PFSK-1 (cell line): ENCODE results near the gene ST6GALNAC3.

Experiments used
- FOXP2 ChIP-seq: optimal IDR thresholded peaks from 2 replicates; pipeline ENCODE3; 2011; ENCODE audit warnings: borderline replicate concordance, control low read depth, inconsistent platforms; ENCODE audit not compliant: insufficient read depth; ENCODE audit errors: extremely low read length, extremely low read depth
- POLR2AphosphoS5 ChIP-seq: IDR thresholded peaks from 2 replicates; pipeline ENCODE4 v1.6.1; 2012; ENCODE audit warnings: low read depth, mild to moderate bottlenecking, control low read depth, low read length, moderate library complexity
- SIN3A ChIP-seq: IDR thresholded peaks from 2 replicates; pipeline ENCODE4 v1.6.1; 2012; ENCODE audit warnings: mild to moderate bottlenecking, low read length, moderate library complexity, borderline replicate concordance; ENCODE audit not compliant: insufficient read depth
- TAF1 ChIP-seq: IDR thresholded peaks from 2 replicates; pipeline ENCODE4 v1.6.1; 2012; ENCODE audit warnings: low read length, control low read depth, borderline replicate concordance; ENCODE audit not compliant: insufficient read depth
- TF ChIP-seq, protein P1 (sequence below), 2 experiments: IDR thresholded peaks; 2 replicates each; pipeline versions ENCODE4 v1.6.1 to v1.8.0; 2011 to 2012; ENCODE audit warnings: low read depth in 2 of 2, low read length in 2 of 2, control low read depth in 1 of 2, inconsistent platforms in 1 of 2, mild to moderate bottlenecking in 1 of 2, moderate library complexity in 1 of 2; ENCODE audit not compliant: insufficient read depth in 1 of 2

DNA sequence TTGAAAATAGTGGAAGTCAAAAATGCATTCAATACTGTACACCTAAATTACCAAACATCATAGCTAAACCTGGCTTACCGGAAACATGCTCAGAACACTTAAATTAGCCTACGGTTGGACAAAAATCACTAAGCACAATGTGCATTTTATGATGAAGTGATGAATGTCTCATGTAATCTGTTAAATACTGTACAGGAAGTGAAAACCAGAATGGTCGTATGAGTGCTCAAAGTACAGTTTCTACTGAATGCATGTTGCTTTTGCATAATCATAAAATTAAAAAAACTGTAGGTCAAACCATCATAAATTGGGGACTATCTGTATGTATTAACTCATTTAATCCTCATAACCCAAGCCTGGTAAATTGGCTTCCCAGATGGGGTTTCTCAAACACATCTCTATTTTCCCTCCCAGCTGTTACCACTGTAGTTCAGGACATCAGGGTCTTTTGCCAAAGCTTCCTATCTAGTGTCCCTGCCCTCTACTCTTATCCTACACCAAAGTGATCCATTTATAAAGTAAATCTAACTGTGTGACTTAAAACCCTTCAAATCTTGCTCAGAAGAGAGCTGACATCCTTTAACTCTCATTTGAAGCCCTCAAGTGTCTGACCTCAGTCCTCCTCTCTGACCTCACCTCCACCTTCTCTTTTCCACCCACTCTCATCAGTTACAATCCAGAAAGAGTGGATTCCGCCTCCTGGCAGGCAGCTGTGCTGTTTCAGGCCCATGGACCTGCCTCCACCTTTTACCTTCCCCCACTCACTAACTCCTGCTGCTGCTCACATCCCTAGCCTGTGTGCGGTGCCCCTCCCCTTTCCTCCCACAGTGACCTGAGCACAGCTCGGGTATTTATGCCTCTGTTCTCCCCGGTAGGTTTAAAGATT, 436.4 kb downstream of the ST6GALNAC3 start:
- TF ChIP-seq POLR2AphosphoS5 = no peak
- TF ChIP-seq, protein P1, sequence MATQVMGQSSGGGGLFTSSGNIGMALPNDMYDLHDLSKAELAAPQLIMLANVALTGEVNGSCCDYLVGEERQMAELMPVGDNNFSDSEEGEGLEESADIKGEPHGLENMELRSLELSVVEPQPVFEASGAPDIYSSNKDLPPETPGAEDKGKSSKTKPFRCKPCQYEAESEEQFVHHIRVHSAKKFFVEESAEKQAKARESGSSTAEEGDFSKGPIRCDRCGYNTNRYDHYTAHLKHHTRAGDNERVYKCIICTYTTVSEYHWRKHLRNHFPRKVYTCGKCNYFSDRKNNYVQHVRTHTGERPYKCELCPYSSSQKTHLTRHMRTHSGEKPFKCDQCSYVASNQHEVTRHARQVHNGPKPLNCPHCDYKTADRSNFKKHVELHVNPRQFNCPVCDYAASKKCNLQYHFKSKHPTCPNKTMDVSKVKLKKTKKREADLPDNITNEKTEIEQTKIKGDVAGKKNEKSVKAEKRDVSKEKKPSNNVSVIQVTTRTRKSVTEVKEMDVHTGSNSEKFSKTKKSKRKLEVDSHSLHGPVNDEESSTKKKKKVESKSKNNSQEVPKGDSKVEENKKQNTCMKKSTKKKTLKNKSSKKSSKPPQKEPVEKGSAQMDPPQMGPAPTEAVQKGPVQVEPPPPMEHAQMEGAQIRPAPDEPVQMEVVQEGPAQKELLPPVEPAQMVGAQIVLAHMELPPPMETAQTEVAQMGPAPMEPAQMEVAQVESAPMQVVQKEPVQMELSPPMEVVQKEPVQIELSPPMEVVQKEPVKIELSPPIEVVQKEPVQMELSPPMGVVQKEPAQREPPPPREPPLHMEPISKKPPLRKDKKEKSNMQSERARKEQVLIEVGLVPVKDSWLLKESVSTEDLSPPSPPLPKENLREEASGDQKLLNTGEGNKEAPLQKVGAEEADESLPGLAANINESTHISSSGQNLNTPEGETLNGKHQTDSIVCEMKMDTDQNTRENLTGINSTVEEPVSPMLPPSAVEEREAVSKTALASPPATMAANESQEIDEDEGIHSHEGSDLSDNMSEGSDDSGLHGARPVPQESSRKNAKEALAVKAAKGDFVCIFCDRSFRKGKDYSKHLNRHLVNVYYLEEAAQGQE (IDR thresholded peaks at IDR 0.05; ENCODE audit: insufficient read depth in 1 of 2, low read depth in 2 of 2, low read length in 2 of 2) = no peak
- TF ChIP-seq SIN3A = no peak
- no peak for TF ChIP-seq TAF1
- TF ChIP-seq FOXP2 = no peak
